Amniotic epithelial cell (primary cell): ENCODE data around the gene IQGAP2.

Experiments used
- DNase-seq: peaks from one replicate; pipeline ENCODE4 v3.0.0-alpha.2; 2010; ENCODE audit warnings: low read depth

IQGAP2 gene

DNA sequence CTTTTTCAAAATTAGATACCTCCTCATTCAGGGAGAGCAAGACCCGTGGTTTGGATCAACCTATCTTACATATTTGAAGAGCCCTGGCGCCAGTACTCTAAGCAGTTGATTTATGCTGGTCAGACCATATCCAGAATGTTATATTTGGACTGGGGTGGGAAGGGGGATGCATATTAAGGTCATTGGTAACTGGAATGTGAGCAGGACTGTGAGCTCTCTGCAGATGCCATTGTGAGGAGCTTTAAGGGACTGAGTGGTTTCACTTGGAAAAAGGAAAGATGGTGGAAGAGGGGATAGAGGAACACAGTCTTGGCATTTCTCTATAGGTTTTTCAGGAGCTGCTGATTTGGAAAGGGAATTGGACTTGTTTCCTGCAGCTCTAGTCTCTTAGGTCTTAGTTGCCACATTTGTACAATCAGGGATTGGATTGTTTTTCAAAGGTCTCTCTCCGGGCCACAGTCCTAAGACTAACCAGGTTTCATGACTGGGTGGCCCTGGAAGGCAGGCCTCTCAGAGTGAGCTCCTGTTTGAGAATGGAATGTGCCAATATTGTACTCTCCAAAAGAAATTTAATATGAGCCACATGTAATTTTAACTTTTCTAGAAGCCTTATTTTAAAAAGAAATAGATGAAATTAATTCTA is 287.1 kb downstream of the IQGAP2 start:
- DNase-seq, result no peak

DNA sequence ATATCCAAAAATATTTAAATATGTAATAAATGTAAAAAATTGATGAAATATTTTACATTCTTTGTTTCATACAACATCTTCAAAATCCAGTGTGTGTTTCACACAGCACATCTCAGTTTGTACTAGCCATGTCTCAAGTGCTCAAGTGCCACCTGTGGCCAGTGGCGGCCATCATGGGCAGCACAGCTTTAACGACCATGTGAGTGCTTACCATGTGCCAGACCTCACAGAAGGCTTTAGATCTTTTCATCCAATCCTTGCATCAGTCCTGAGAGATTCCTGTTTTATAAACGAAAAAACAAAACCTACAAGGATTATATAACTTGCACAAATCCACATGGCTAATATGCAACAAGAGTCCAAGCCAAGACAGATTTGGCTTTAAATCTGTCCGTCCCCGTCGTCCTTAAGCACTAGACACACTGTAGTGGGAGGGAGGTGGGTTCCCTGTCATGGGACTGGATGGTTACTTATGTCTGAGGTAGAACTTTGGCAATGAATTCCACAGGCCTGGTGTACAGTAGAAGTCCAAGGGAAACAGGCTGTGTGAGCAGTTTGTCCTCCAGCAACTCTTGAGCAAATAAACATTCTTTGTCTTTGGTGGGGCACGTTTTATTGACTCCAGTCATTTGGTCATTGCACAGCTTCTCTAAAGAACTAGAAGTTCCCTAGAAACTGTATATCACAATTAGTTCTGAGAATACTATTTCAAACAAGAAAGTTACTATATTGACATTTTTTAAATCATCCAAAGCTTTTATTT is 287.8 kb downstream of the IQGAP2 start:
- DNase-seq, result no peak

DNA sequence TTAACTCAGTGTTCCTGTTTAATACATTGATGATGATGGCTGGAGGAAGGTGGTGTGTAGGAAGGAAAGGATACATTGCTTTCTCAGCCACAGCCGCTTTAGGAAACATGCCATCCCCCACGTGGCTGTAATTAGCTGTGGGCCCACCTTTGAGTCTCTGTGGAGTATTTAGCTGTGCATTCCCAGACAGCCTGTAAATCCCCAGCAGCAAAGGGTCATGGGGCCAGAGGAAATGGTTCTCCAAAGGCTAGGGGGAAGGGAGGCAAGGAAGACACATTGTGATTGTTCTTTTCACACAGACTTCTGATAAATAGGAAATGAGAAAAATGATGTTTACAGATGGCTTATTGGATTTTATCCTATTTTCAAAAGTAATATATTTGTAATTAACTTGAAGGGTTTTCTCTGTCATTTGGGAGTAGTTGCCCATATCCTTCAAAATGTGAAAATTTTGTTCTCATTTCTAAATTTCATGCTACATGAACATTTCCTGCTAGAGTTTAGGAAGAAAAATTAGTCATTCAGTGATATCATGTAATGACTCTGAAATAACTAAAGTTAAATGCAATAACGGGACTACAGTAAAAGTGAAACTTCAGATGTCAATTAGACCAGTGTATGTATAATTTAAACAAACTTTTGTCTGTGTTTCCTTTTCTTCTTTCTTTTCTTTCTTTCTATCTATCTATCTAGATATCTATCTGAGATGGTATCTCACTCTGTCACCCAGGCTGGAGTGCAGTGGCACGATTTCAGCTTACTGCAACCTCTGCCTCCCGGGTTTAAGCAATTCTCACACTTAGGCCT is 288.6 kb downstream of the IQGAP2 start:
- peak; percentile 28 for DNase-seq

DNA sequence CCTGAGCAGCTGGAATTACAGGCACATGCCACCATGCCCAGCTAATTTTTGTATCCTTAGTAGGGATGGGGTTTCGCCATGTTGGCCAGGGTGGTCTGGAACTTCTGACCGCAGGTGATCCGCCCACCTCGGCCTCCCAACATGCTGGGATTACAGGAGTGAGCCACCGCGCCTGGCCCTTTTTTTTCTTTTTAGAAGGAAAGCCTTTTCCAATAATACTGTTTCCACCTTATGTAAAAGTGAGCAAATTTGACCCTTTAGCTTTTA is 289.1 kb downstream of the IQGAP2 start:
- no peak for DNase-seq

DNA sequence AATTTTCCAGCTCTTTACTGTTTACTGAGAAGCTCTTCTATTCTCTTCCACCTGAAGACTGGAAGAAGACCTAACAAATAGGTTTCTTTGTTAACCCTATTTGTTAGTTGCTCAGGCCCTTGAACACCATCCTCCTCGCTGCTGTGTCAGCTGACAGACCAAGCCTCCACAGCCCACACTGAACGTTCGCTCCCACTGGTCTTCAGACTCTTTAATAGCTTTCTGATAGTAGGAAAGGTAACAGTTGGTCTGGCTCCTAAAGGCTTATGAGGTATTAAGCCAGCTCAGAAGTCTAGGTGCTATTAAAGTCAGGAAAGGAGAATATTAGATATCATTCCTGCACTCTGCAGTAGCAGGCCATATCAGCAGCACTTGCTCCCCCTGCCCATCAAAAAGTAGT is 289.6 kb downstream of the IQGAP2 start:
- DNase-seq, result no peak

DNA sequence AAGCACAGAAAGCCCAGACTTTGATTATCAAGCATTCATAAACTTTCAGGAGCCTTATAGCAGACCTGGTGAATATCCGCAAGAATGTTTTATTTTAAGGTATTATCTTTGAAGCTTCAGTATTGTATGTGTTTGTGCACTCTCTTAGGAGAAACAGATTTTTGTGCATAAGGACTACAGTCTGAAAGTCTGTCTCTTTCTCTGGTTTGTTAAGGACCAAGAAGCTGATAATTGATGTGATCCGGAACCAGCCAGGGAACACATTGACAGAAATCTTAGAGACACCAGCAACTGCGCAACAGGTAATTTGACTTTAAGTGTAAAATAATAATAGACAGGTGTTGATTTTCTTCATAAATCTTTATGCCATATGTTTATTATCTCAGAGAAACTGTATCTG is 290.1 kb downstream of the IQGAP2 start:
- DNase-seq, result no peak

DNA sequence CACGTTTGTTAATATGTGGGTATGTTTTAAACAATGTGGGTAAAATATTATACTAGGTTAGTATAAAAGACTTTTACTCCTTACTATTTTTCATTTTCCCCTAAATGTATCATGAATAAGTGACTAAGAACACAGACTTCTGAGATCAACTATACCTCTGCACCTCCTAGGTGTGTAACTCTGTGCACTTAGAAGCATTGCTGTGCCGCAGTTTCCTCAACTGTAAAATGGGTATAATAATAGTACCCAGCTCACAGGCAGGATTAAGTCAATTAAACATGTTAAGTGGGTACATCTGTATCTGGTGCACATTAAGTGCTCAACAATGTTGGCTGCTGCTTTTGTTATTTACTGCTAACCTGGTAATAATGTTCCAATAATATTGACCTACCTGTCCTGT is 291.2 kb downstream of the IQGAP2 start:
- DNase-seq, result no peak

DNA sequence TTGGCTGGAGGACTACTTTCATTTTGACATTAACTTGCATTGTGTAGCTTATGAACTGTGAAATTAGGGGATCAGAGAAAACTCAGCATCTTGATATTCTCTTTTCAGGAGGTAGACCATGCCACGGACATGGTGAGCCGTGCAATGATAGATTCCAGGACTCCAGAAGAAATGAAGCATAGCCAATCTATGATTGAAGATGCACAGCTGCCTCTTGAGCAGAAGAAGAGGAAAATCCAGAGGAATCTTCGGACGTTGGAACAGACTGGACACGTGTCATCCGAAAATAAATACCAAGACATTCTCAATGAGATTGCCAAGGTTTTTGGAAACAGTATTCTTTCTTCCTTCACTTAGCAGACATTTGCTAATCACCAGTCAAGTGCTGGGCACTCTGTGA is 292.3 kb downstream of the IQGAP2 start:
- DNase-seq, result no peak

DNA sequence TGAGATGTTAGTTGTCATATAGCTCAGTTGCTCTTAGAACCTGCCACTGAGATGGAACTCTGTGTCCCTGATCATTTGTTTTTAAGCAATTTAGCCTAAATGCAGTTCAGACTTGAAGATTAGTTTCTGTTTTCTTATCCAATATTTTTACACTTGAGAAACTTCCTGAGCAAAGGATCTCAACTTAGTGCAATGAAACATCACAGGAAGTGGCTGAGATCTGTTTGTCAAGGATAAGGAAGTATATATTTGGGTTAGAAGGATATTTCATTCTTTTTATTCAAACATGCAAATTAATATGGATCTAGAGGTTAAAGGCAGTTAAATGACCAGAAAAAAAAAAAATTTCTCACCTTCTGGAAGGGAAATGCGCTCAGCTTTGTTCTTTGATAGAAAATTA is 293.2 kb downstream of the IQGAP2 start:
- DNase-seq, result no peak

DNA sequence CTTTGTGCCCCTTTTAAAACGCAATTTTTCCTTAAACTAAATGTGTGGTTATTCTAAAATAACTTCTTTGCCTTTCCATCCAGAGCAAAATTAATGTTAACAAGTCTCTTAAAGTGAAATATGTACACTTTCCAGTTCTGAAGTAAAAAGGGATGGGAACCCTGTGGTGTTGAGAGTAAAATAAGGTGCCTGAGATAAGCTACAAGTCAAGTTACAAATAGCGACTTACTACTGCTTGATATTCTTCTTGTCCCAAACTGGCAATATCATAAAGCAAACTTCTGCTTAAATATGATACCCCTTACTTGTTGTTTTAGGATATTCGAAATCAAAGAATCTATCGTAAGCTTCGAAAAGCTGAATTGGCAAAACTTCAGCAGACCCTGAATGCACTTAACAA is 294.6 kb downstream of the IQGAP2 start:
- no peak for DNase-seq

DNA sequence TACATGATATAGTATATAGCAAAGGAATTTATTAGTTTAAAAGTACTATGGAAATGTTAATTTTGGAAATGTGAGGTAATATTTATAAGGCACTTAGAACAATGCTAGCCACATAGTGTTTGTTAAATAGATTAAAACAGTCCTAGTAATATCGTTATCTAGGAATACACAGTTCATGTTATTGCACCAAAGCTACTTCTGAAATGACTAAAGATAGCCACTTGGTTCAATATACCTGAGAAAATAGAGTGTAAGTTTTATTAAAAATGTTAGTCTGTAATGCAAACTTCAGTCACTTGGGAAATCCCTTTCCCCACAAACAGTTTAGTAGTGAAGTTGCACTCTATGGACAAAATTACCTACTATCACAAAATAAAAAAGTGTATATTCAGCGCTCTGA is 297.5 kb downstream of the IQGAP2 start:
- DNase-seq, result no peak

DNA sequence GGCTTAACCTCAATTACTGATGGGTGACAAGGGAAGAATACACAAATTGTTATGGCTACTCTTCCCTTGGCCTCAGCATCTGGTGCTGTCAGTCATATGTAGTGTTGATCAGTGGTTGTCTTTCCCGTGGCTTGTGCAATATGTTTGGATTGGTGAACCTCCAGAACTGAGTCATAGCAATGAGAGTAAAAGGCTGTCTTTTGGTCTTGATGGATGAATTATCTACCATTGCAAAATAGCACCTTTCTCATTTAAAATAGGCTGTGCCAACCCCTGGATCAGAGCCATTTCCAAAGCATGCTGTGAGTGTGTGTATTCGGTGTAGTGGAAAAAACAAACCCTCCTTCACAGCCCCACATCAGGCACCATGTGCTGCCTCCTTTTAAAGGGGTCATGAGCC is 298.2 kb downstream of the IQGAP2 start:
- DNase-seq, result peak; percentile 80

DNA sequence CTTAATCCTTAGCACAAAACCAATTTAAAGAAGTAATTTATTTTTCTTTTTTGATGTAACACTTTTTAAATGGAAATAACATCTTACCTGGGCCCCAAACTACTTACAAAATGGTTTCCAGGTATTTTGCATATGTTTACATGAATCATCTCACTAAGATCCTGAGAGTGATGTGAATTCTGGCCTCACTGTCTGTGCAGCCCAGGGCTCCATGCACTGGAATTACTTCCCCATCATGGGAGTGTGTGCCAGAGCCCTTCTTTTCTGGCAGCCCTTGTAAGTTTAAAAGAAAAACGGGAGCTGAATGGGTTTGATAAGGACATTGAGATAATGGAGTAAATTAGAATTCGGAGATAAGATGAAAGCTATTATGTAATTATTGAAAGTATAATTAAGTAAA is 300.6 kb downstream of the IQGAP2 start:
- DNase-seq, result no peak

DNA sequence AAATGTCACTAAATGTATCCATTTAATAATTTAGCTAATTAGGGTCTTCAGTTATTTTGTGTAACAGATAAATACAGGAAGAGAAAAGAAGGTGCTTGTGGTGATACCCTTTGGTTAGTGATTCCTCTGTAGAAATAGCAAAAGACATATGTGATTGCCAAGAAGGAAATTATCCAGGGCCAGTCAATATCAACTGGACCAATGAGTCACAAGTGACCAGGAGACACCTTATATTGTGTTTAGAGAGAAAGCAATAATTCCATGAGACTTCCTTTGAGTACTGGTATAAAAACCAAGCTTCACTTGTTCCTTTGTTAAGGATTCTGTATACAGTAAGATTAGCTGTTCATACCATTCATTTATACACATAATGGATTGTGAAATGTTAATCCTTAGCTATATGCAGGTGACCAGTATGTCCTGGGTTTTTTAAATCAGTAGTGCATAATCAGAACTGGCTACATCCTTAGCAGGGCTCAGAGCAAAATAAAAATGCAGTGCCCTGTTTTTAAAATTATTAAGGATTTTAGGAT is 301.1 kb downstream of the IQGAP2 start:
- no peak for DNase-seq

DNA sequence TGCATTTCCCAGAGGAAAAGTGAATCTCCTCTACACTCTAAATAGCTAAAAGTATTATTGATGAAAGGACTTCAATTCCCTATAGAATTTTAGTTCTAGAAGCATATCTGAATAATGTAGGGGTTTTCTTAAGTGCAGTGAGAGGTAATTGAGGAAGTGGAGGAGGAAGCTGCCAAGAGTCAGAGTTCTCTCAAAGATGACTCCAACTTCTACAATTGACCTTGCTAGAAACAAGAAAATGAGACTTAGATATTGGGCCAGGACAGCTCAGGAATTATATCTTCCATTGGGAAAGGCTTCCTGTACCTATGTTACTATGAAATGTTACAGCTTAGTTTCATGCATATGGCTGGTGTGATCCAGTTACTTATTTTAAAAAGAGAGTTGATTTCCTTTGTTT is 302.5 kb downstream of the IQGAP2 start:
- no peak for DNase-seq

DNA sequence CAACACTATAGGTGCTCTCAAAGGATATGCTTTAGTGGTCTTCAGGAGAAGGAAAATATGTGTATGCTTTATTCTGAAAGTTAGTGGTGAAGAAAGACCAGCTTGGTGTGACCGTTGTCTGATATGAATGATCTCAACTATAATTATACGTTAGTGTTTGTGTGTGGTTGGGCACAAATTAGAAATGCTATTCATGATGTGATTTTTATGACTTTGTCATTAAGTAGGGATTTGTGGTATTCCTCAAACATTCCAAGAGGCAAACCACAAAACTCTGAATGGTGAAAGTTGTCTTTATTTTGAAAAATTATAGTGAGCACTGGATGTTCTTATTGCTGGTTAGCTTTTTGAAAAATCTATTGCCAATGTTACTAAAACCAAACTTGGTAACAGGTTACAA is 306.7 kb downstream of the IQGAP2 start:
- peak; percentile 62 for DNase-seq

DNA sequence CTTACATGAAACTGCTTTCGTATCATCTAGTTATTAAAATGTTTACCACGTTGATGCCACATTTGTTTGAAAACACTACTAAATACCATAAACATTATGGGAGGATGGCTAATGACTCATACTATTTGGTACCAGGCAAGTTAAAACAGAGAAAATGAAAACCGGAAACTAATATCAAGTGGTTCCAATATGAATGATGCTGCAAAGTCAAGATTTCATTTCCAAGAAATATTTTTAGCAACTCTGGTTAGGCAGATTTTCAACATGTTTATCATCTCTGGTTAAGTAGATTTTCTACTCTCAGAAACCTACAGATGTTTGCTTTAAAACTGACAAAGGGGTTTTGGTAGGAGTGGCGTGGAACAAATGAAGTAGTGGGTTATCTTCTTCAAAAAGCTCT is 307.9 kb downstream of the IQGAP2 start:
- no peak for DNase-seq

DNA sequence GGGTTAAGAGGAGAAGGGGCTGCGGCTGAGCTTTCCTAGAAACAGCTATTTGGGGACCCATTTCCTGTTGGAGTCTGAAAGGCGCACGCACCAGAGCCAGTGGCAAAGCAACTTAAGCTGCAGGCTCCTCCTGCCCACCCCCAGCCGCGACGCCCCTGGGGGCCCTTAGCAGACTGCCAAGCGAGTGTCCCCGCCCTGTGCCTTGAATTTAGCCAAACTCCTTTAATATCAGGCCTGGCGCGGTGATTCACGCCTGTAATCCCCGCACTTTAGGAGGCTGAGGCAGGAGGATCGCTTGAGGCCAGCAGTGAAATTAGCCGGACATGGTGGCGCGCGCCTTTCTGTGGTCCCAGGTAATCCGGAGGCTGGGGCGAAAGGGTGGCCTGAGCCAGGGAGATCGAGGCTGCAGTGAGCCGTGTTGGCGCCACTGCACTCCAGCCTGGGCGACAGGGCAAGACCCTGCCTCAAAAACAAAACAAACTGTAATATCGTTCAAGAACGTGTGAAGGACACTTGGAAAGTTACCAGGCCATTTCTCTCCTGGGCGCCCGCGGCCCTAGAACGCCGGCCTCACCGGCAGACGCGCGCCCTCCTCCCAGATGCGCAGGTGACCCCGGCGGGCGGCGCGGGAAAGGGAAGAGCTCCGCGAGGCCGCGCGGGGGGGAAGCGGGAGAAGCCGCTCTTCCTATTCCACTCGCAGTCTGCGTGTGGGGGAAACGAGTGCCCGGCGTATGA is 311.8 kb downstream of the IQGAP2 start:
- no peak for DNase-seq

DNA sequence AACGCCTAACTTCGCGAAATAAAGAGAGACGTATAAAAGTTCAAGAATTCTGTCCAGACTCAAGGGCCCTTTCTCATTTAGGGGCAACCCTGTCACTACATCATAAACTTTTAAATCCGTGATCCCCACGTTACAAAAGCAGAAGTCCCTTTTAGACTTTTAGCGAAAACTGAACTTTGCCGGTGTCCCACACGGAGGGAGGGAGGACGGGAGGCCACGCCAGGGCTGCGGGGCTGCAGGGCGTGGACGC is 312.3 kb downstream of the IQGAP2 start:
- DNase-seq, result no peak

DNA sequence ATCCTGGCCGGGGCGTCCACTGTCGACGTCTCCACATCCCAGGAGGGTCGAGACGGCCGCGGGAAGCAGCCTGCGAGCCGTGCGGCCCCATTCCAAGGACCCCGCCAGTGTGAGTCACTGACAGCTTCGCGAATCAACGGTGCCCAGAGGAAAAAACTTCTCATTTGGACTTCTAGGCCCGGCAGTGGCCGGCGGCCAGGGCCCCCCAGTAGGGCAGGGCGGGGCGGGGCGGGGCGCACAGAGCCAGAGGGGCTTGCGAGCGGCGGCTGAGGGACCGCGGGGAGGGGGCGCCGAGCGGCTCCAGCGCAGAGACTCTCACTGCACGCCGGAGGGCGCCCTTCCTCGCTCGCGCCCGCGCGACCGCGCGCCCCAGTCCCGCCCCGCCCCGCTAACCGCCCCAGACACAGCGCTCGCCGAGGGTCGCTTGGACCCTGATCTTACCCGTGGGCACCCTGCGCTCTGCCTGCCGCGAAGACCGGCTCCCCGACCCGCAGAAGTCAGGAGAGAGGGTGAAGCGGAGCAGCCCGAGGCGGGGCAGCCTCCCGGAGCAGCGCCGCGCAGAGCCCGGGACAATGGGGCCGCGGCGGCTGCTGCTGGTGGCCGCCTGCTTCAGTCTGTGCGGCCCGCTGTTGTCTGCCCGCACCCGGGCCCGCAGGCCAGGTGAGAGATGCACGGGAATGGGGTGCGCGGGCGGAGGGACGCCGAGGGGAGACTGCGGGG is 312.8 kb downstream of the IQGAP2 start, which contains the start of gene F2R:
Gene F2R, plus strand, starts transcription at position 391 of the 720 bp plus-strand sequence. Its CDS starts 182 bp downstream, at position 573.
- no peak for DNase-seq

DNA sequence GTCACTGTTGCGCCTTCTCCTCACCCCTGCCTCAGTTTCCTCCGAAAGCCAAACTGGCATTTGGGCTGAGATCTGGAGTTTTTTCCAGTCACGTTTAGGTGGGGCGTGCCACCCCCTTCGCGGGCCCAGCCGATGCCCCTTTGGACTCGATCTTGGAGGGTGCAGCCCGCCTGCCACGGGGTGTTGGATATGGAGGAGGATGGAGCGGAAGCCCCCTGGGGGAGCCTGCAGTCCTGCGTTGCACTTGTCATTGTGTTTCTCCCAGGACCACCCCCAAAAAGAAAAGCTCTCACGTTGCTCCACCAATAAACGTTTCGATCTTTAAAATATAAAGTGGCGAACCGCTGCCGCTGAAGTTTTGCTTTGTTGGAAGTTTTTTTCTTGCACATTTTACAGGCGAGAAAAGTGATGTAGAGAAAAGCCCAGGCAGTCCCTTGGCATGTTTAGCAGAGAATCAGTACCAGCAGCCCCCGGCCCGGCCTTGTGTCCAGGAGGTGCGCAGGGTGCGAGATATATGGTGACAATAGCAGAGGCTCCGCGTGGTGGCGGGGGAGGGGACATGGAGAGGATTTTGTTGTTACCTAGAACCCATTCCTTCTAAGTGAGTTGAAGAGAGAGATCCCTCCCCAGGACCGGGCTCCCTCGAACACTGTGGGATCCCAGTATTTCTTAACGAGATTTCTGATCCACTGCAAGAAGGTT is 313.5 kb downstream of the IQGAP2 start:
- no peak for DNase-seq
